AG04449 (cell line): ENCODE results near the gene TMEM135.
A peak's percentile ranks its signal among the peaks of the same experiment; 100 is the strongest.
"Not testable (repeated sequence)": the region's sequence is repeated elsewhere in the genome, so short reads cannot be mapped to it uniquely, and the experiment has no call there.

Experiments used
- CTCF ChIA-PET: fragments of 350-600 bp; formaldehyde crosslinking; extraction: SDS; loops from one replicate; lab custom pipeline; 2021; ENCODE audit warnings: antibody characterized with exemption; lab: Yijun Ruan, JAX
- POLR2A ChIA-PET: fragments of 400-600, 350-600 bp; formaldehyde crosslinking; extraction: SDS; loops from one replicate; lab custom pipeline; 2020; ENCODE audit warnings: antibody characterized with exemption, inconsistent platforms; lab: Yijun Ruan, JAX
- DNase-seq: peaks from one replicate; pipeline ENCODE4 v3.0.0-alpha.2; 2010; ENCODE audit warnings: low read depth, low spot score
- H3K4me3 ChIP-seq: 2 replicates; pipeline ENCODE4 v1.5.1; 2011; ENCODE audit warnings: low read depth, mild to moderate bottlenecking, control low read depth, low read length
- CTCF ChIP-seq: IDR thresholded peaks from one replicate; pipeline ENCODE4 v1.5.1; 2011; ENCODE audit warnings: mild to moderate bottlenecking, moderate library complexity, low read length, control low read depth, inconsistent platforms; ENCODE audit not compliant: insufficient read depth; ENCODE audit errors: missing control alignments

Gene TMEM135

DNA sequence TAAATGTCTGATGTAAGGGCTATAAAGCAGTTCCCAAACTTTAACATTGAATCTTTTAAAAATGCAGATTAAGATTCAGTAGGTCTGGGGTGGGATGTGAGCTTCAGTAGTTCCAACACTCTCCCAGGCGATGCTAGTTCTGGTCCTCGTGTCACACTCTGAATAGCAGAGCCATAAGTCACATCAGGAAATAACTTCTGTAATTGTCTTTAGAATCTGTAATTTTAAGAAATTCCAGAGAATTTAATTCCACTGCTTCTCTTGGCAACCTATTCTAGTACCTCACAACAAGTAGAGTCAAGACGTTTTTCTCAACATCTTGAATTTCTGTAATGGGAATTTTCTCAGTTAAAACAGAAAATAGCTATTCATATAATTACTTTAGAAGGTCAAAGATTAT, 223.1 kb downstream of the TMEM135 start:
- POLR2A ChIA-PET: no interaction called here
- CTCF ChIA-PET: no interaction called here
- DNase-seq: peak; percentile 1
- TF ChIP-seq CTCF: no peak
- no peak overlapping the region for H3K4me3 ChIP-seq

GRCh38 chr11:87263264-87263838, 225.6 kb downstream of the TMEM135 start:
- TF ChIP-seq CTCF: no peak
- ChIA-PET POLR2A (no interaction called here), CTCF (interaction anchor here (1.2 kb wide), 1 partner anchor 269 kb away, joined by 3 read pairs; no protein-coding TSS in a partner anchor)
- H3K4me3 ChIP-seq: no peak overlapping the region
- DNase-seq: no peak

DNA sequence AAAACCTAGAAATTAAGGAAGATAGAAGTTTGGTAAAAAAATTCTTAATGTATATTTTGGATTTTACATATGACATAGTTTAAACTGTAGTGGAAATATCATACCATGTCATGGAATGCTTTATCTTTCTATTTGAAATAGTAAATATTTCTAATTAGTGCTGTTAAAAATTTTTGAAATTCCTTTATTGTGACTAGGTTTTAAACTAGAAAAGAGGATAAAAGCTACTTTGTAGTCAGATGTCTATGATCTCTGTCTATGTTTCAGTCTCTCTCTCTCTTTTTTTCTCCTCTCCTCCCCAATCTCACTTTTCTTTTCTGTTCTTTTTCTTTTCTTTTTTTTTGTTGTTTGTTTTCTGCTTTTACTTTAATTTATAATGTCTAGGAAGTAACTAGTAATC, 226.2 kb downstream of the TMEM135 start:
- CTCF ChIA-PET: interaction anchor here (0.9 to 1.6 kb wide), 3 partner anchors 35 to 269 kb away, joined by 3 read pairs; no protein-coding TSS in a partner anchor
- H3K4me3 ChIP-seq: no peak overlapping the region
- POLR2A ChIA-PET: no interaction called here
- TF ChIP-seq CTCF: no peak
- DNase-seq: no peak

DNA sequence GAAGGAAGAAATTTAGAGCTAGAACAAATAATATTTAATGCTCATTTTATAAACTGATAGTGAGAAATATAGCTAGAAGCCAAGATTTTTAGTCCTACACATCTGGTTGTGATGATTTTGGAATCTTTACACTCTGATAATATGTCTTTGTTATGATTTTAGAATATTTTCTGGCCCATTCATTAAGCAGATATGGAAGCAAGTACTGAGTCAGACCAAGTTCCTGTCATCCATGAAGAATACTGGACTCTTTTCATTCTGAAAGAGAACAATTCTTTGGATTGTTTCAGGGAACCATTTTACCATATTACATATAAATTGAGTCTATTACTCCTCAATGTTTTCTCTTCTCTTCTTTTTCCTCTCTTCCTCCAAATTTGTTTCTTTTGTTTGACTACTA, 227.4 kb downstream of the TMEM135 start:
- no peak for TF ChIP-seq CTCF
- no peak for DNase-seq

GRCh38 chr11:87265979-87266378, 228.2 kb downstream of the TMEM135 start:
- DNase-seq: no peak
- ChIA-PET CTCF (interaction anchor here (1.2 to 3.0 kb wide), 3 partner anchors 17 to 327 kb away, joined by 3 to 11 read pairs (median 4); no protein-coding TSS in a partner anchor), POLR2A (no interaction called here)
- no peak overlapping the region for H3K4me3 ChIP-seq
- no peak for TF ChIP-seq CTCF

More for the DNA sequence above, 227.4 kb downstream of the TMEM135 start:
- H3K4me3 ChIP-seq: no peak overlapping the region
- ChIA-PET POLR2A (no interaction called here), CTCF (interaction anchor here (0.9 to 3.0 kb wide), 4 partner anchors 36 to 326 kb away, joined by 3 to 11 read pairs (median 3); no protein-coding TSS in a partner anchor)

DNA sequence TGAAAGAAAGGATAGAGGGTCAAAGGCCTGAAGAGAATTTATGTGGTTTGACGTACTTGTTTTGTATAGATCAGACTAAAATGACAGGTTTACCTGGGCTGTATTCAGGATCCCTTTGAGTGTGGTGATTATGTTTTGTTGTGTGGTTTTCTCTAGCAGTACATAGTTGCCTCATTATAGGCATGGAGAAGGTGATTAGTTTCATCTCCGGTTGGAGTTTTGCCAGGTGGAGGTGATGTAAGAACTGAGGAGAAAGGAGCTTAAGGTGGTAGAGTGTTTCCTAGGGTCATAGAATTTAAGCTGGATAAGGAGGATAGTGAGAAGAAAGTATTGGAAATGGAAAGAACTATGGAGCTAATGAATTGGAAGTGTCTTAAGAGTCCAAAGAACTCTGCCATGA, 229.0 kb downstream of the TMEM135 start:
- DNase-seq: no peak
- ChIA-PET CTCF (interaction anchor here (1.0 to 3.0 kb wide), 3 partner anchors 16 to 328 kb away, joined by 4 to 11 read pairs (median 4); no protein-coding TSS in a partner anchor), POLR2A (no interaction called here)
- no peak overlapping the region for H3K4me3 ChIP-seq
- no peak for TF ChIP-seq CTCF

GRCh38 chr11:87271951-87272350, 234.2 kb downstream of the TMEM135 start:
- DNase-seq, POLR2A ChIA-PET, H3K4me3 ChIP-seq, CTCF ChIA-PET: not testable (repeated sequence)
